Calu3 (cell line): ENCODE results near the gene CIB4. TPM values are rescaled to one million over a fixed set of nuclear protein-coding genes. Genes with fewer than 3 reads are reported as not detected.

Source experiments
- BruUV-seq: library from RNA; stranded (reverse); fragments of 400-500 nt; replicated peaks from 2 replicates; lab custom pipeline; 2021; lab: Mats Ljungman, UMichigan
- CTCF ChIA-PET: fragments of 300-600 bp; sonication (Branson Sonifier 250); formaldehyde crosslinking; loops from one replicate; lab custom pipeline; 2022; ENCODE audit warnings: antibody characterized with exemption; lab: Charles Lee
- DNase-seq: peaks from one replicate; pipeline ENCODE4 v3.0.0; 2022
- H3K27ac Mint-ChIP-seq: one replicate; pipeline ENCODE4 v1.8.0; 2022; ENCODE audit warnings: mixed read lengths; ENCODE audit not compliant: unreplicated experiment
- H3K27me3 Mint-ChIP-seq: one replicate; pipeline ENCODE4 v1.8.0; 2022; ENCODE audit warnings: mixed read lengths; ENCODE audit not compliant: unreplicated experiment
- H3K36me3 Mint-ChIP-seq: one replicate; pipeline ENCODE4 v1.8.0; 2022; ENCODE audit warnings: mild to moderate bottlenecking, moderate library complexity, mixed read lengths; ENCODE audit not compliant: insufficient read depth, unreplicated experiment
- H3K4me1 Mint-ChIP-seq: one replicate; pipeline ENCODE4 v1.8.0; 2022; ENCODE audit warnings: mild to moderate bottlenecking, low read depth, mixed read lengths; ENCODE audit not compliant: unreplicated experiment
- H3K4me3 Mint-ChIP-seq: one replicate; pipeline ENCODE4 v1.8.0; 2022; ENCODE audit warnings: mild to moderate bottlenecking, low read depth, moderate library complexity, mixed read lengths; ENCODE audit not compliant: unreplicated experiment
- H3K9me3 Mint-ChIP-seq: one replicate; pipeline ENCODE4 v1.8.0; 2022; ENCODE audit warnings: low read depth, mixed read lengths; ENCODE audit not compliant: unreplicated experiment
- CTCF ChIP-seq: fragments of 200-600 bp; IDR thresholded peaks from one replicate; pipeline ENCODE4 v1.8.0; 2022; ENCODE audit warnings: antibody characterized with exemption; ENCODE audit not compliant: unreplicated experiment
- intact Hi-C: fragments of 100-400 bp; cut with micrococcal nuclease; formaldehyde crosslinking; loops from one replicate; pipeline ENCODE4 v1.10.0; 2022; ENCODE audit not compliant: unreplicated experiment
- total RNA-seq: library from RNA; stranded (reverse); gene quantifications from 2 replicates; pipeline ENCODE4 v1.2.3, GENCODE V29; 2022

The CIB4 gene
- total RNA-seq, 1 experiment from 2014 or later: not detected

- H3K27me3 Mint-ChIP-seq: peaks cover 87% of the 10 kb centered on the region
- no TSS peak for BruUV-seq
- H3K4me1 Mint-ChIP-seq: no peaks in the 10 kb centered on the region
- DNase-seq: no peak
- no peaks in the 10 kb centered on the region for H3K36me3 Mint-ChIP-seq
- H3K27ac Mint-ChIP-seq: no peak overlapping the region
- CTCF ChIA-PET: interaction anchor here (1.0 kb wide), 1 partner anchor 83 kb away, joined by 3 read pairs; no protein-coding TSS in a partner anchor
- intact Hi-C loops: no loop called here
- TF ChIP-seq CTCF: no peak
- H3K4me3 Mint-ChIP-seq: no peak overlapping the region
- H3K9me3 Mint-ChIP-seq: no peaks in the 10 kb centered on the region
Measured at GRCh38 chr2:26585966-26586365, 55.2 kb downstream of the CIB4 start.

- no peaks in the 10 kb centered on the region for H3K36me3 Mint-ChIP-seq
- intact Hi-C loops: no loop called here
- peaks cover 79% of the 10 kb centered on the region for H3K27me3 Mint-ChIP-seq
- DNase-seq: no peak
- TF ChIP-seq CTCF: no peak
- no peaks in the 10 kb centered on the region for H3K9me3 Mint-ChIP-seq
- no peak overlapping the region for H3K27ac Mint-ChIP-seq
- BruUV-seq: no TSS peak
- CTCF ChIA-PET: no interaction called here
- no peak overlapping the region for H3K4me3 Mint-ChIP-seq
- no peaks in the 10 kb centered on the region for H3K4me1 Mint-ChIP-seq
Measured at GRCh38 chr2:26585100-26585499, 56.1 kb downstream of the CIB4 start.

- H3K27ac Mint-ChIP-seq: no peak overlapping the region
- CTCF ChIA-PET: no interaction called here
- no peak for DNase-seq
- no peaks in the 10 kb centered on the region for H3K9me3 Mint-ChIP-seq
- no peak for TF ChIP-seq CTCF
- intact Hi-C loops: no loop called here
- H3K4me1 Mint-ChIP-seq: no peaks in the 10 kb centered on the region
- H3K36me3 Mint-ChIP-seq: no peaks in the 10 kb centered on the region
- H3K27me3 Mint-ChIP-seq: peaks cover 75% of the 10 kb centered on the region
- no peak overlapping the region for H3K4me3 Mint-ChIP-seq
- no TSS peak for BruUV-seq
Measured at GRCh38 chr2:26584656-26585055, 56.5 kb downstream of the CIB4 start.

- no TSS peak for BruUV-seq
- Mint-ChIP-seq H3K4me3 (no peak overlapping the region), H3K4me1 (no peaks in the 10 kb centered on the region), H3K9me3 (no peaks in the 10 kb centered on the region), H3K36me3 (no peaks in the 10 kb centered on the region), H3K27ac (no peak overlapping the region), H3K27me3 (peaks cover 70% of the 10 kb centered on the region)
- no peak for TF ChIP-seq CTCF
- intact Hi-C loops: no loop called here
- DNase-seq: no peak
- CTCF ChIA-PET: no interaction called here
Measured at GRCh38 chr2:26584191-26584590, 57.0 kb downstream of the CIB4 start.
